AG09309 (cell line): Measurements from ENCODE around the gene ADARB1.
"Not testable (repeated sequence)": the region's sequence is repeated elsewhere in the genome, so short reads cannot be mapped to it uniquely, and the experiment has no call there.

Experiments
- DNase-seq: peaks from one replicate; pipeline ENCODE4 v3.0.0-alpha.2; 2010; ENCODE audit warnings: low read depth
- H3K4me3 ChIP-seq: 2 replicates; pipeline ENCODE4 v1.5.1; 2011; ENCODE audit warnings: mild to moderate bottlenecking, low read depth, low read length, moderate library complexity; ENCODE audit not compliant: control insufficient read depth
- CTCF ChIP-seq: IDR thresholded peaks from 2 replicates; pipeline ENCODE4 v1.5.1; 2011; ENCODE audit warnings: mild to moderate bottlenecking, low read depth, low read length, inconsistent platforms; ENCODE audit not compliant: insufficient read depth, control insufficient read depth; ENCODE audit errors: missing control alignments

The ADARB1 gene

GRCh38 chr21:45074048-45074817 is at the start of gene ADARB1:
Gene ADARB1, plus strand, starts transcription at chr21:45074580. Its CDS starts 97,077 bp downstream, at chr21:45171657.
- no peak for DNase-seq

DNA sequence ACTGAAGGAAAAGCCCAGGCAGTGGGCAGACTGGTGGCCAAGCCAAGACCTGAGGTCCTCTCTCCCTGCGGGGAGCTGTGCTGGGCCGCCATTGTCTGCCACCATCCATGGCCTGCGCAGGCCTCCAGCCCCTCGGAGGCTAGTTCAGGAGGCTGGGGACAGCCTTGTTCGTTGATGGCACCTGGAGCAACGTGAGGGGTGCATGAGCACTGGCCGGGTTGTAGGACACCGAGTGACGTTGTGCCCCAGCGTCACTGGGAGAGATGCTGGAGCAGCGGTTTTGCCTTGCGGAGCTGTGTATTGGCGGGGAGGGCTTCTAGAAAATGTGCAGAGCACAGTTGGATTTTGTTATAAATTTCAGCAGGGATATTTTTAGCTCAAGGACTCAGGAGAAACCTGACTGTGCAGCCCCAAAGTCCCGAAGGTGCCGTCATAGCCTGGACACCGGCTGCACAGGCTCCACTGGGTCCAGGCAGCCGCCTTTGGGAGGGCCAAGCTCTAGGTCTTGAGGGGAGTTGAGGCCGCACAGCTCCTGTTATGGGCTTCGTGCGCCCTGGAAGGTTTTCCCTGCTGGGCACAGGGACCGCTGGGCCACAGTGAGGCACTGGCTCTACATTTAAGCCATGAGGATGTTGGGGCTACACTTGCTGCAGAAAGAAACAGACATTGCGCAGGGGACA is 48.2 kb upstream of the ADARB1 start:
- TF ChIP-seq CTCF, result no peak
- no peak overlapping the region for H3K4me3 ChIP-seq
- no peak for DNase-seq

More at GRCh38 chr21:45074048-45074817, at the start of gene ADARB1:
- no peak for TF ChIP-seq CTCF
- peak within 1 kb of the TSS; percentile 75 for H3K4me3 ChIP-seq

GRCh38 chr21:45026826-45027225 is 47.6 kb upstream of the ADARB1 start:
- DNase-seq, result no peak
- no peak for TF ChIP-seq CTCF
- no peak overlapping the region for H3K4me3 ChIP-seq

DNA sequence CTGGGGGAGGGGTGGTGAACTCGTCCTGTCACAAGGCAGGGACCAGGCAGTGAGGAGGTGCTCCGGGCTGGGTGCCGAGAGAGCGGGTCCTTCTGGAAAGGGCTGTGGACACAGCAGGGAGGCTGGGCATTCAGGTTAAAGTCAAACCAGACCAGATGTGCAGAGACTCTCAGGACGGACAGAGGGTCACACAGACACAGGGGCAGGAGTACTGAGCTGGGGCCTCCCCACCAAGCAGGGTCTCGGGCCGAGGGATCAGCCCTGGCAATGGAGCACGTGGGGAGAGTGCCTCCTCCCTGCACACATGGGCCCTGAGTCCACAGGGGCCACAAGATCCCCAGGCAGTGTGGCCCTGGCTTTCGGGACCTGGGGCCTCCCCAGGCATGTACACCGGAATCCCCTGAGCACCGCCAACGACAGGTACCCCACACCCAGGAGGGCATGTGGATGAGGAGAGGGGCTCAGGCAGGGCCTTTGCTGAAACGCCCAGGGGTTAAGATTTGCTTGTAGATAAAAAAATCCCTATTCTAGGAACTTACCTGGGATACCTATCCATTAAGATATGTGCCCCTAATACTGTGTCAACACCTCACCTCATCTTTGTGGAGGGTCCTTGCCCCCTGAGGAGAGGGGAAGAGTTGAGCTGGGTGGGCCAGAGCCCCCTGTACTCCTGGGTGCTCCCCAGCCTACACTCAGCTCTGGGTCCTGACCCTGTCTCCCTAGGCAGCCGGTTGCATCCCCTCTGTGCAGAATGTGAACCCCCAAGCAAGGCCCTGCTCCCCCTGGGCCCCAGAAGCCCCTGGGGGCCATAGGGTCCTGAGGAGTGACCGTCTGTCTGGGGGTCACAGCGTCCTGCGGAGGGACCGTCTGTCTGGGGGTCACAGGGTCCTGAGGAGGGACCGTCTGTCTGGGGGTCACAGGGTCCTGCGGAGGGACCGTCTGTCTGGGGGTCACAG is 46.9 kb upstream of the ADARB1 start:
- TF ChIP-seq CTCF, result no peak

GRCh38 chr21:45028645-45029044 is 45.7 kb upstream of the ADARB1 start:
- not testable (repeated sequence) for DNase-seq, H3K4me3 ChIP-seq

More for the DNA sequence above, 46.9 kb upstream of the ADARB1 start:
- DNase-seq, result no peak
- no peak overlapping the region for H3K4me3 ChIP-seq

- DNase-seq, result no peak
- TF ChIP-seq CTCF, result no peak
- H3K4me3 ChIP-seq, result no peak overlapping the region
These were observed 45.0 kb upstream of the ADARB1 start for GRCh38 chr21:45029298-45029947.
